C4-2B (cell line): Measurements from ENCODE around the gene ACOX1.

Source experiments
- CTCF ChIP-seq: fragments of 450-650 bp; conservative IDR thresholded peaks from 2 replicates; pipeline ENCODE4 v1.5.1; 2017; ENCODE audit warnings: mild to moderate bottlenecking
- ZFX ChIP-seq: fragments of 450-650 bp; IDR thresholded peaks from 2 replicates; pipeline ENCODE4 v1.6.1; 2017

DNA sequence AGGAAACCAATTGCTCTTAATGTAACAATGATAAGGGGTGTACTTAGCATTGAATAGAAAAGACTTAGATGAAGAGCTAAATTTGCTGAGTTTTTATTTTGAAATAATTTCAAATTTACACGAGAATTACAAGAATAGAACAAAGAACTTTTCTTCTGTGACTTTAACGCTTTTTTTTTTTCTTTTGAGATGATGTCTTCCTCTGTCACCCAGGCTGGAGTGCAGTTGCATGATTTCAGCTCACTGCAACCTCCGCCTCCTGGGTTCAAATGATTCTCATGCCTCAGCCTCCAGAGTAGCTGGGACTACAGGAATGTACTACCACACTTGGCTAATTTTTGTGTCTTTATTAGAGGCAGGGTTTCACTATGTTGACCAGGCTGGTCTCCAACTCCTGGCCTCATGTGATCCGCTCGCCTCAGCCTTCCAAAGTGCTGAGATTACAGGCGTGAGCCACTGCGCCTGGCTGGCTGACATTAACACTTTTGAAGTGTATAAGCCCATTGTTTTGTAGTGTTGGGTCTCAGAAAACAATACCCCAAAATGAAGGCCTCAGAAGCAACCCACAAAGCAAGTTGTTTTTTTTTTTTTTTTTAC lies 2.2 kb upstream of the ACOX1 start:
- TF ChIP-seq CTCF (no peak), ZFX (no peak)
